ENCODE data around the gene TBRG4.
A peak's percentile ranks its signal among the peaks of the same experiment; 100 is the strongest.
"Not testable (repeated sequence)": the region's sequence is repeated elsewhere in the genome, so short reads cannot be mapped to it uniquely, and the experiment has no call there.

TBRG4 gene

GRCh38 chr7:45114257-45114656, 2.8 kb upstream of the TBRG4 start:
- DNase-seq = not testable (repeated sequence)

- DNase-seq = no peak
These were observed 1.2 kb upstream of the TBRG4 start for GRCh38 chr7:45112648-45113047.

GRCh38 chr7:45108863-45109262, 2.6 kb downstream of the TBRG4 start:
- DNase-seq = no peak

- DNase-seq = no peak
These were observed 4.1 kb downstream of the TBRG4 start for GRCh38 chr7:45107356-45107755.

GRCh38 chr7:45106820-45107219, 4.7 kb downstream of the TBRG4 start:
- DNase-seq = no peak

GRCh38 chr7:45105588-45106188, 5.8 kb downstream of the TBRG4 start:
- DNase-seq = no peak

GRCh38 chr7:45104844-45105587, 6.5 kb downstream of the TBRG4 start:
- no peak for DNase-seq

GRCh38 chr7:45103958-45104843, 7.3 kb downstream of the TBRG4 start:
- no peak for DNase-seq

- no peak for DNase-seq
These were observed 8.4 kb downstream of the TBRG4 start for GRCh38 chr7:45102785-45103712.

GRCh38 chr7:45101748-45102147, 9.7 kb downstream of the TBRG4 start:
- DNase-seq = no peak

GRCh38 chr7:45100761-45101480, 10.6 kb downstream of the TBRG4 start:
- DNase-seq = no peak

- DNase-seq = no peak
These were observed 11.4 kb downstream of the TBRG4 start for GRCh38 chr7:45099891-45100760.

GRCh38 chr7:45098983-45099839, 12.3 kb downstream of the TBRG4 start:
- DNase-seq = no peak

- no peak for DNase-seq
These were observed 18.6 kb downstream of the TBRG4 start for GRCh38 chr7:45092931-45093235.

- DNase-seq = no peak
These were observed 19.2 kb downstream of the TBRG4 start for GRCh38 chr7:45092100-45092930.

- peak; percentile 61 for DNase-seq
These were observed 22.1 kb downstream of the TBRG4 start for GRCh38 chr7:45089341-45089891.

GRCh38 chr7:45088821-45089340, 22.6 kb downstream of the TBRG4 start, which contains the start of gene NACAD:
TSS of gene NACAD (minus strand) at chr7:45088969. CDS start at chr7:45088894, 75 bp downstream.
- DNase-seq = peak; percentile 34

- DNase-seq = no peak
These were observed 23.3 kb downstream of the TBRG4 start for GRCh38 chr7:45088146-45088701.
